Sigmoid colon (tissue), 4 donors: ENCODE results near the gene OR2A25.

Source experiments
- EP300 ChIP-seq, 4 donors: sonication (generic); formaldehyde crosslinking; IDR thresholded peaks; one replicate each; pipeline ENCODE4 v1.6.1; 2017; ENCODE audit warnings: antibody characterized with exemption in 4 of 4
- POLR2A ChIP-seq, 2 donors: fragments of 450-650 bp; IDR thresholded peaks; one replicate each; pipeline ENCODE4 v1.6.1; 2016; ENCODE audit warnings: antibody characterized with exemption in 2 of 2, mild to moderate bottlenecking in 2 of 2, moderate library complexity in 2 of 2
- TF ChIP-seq, protein P1 (sequence below), 4 experiments: fragments of 450-650 bp in 3 of 4; fragments of 200-600 bp in 1 of 4; IDR thresholded peaks; one replicate each; pipeline ENCODE4 v1.5.1; 2016 to 2019; ENCODE audit warnings: antibody characterized with exemption in 4 of 4, mild to moderate bottlenecking in 3 of 4, moderate library complexity in 2 of 4

GRCh38 chr7:144102041-144102440 is 32.4 kb downstream of the OR2A25 start:
- TF ChIP-seq, protein P1, sequence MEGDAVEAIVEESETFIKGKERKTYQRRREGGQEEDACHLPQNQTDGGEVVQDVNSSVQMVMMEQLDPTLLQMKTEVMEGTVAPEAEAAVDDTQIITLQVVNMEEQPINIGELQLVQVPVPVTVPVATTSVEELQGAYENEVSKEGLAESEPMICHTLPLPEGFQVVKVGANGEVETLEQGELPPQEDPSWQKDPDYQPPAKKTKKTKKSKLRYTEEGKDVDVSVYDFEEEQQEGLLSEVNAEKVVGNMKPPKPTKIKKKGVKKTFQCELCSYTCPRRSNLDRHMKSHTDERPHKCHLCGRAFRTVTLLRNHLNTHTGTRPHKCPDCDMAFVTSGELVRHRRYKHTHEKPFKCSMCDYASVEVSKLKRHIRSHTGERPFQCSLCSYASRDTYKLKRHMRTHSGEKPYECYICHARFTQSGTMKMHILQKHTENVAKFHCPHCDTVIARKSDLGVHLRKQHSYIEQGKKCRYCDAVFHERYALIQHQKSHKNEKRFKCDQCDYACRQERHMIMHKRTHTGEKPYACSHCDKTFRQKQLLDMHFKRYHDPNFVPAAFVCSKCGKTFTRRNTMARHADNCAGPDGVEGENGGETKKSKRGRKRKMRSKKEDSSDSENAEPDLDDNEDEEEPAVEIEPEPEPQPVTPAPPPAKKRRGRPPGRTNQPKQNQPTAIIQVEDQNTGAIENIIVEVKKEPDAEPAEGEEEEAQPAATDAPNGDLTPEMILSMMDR (IDR thresholded peaks at IDR 0.05), result no peak
- TF ChIP-seq EP300 (IDR thresholded peaks at IDR 0.05) (no peak), POLR2A (IDR thresholded peaks at IDR 0.05) (no peak)
